Right atrium auricular region (tissue), 2 donors: ENCODE measurements around the gene SCMH1. TPM values are rescaled to one million over a fixed set of nuclear protein-coding genes. Genes with fewer than 3 reads are reported as not detected.

Source experiments
- DNase-seq: peaks from one replicate; pipeline ENCODE4 v3.0.0-alpha.2; 2019; ENCODE audit warnings: low spot score
- H3K27ac ChIP-seq, 2 donors: fragments of 200-600 bp; sonication (generic); 1 replicate in 1 of 2; 2 replicates in 1 of 2; pipeline ENCODE4 v1.5.1; 2016 to 2019
- H3K27me3 ChIP-seq, 2 donors: fragments of 200-600 bp; sonication (generic); one replicate each; pipeline versions ENCODE4 v1.5.1 to v1.6.0; 2017 to 2019
- H3K36me3 ChIP-seq: fragments of 200-600 bp; sonication (generic); one replicate; pipeline ENCODE4 v1.5.1; 2016
- H3K4me1 ChIP-seq, 2 donors: fragments of 200-600 bp; sonication (generic); one replicate each; pipeline versions ENCODE4 v1.5.1 to v1.6.0; 2017 to 2019
- H3K4me3 ChIP-seq, 2 donors: fragments of 200-600 bp; sonication (generic); 1 replicate in 1 of 2; 2 replicates in 1 of 2; pipeline ENCODE4 v1.5.1; 2017 to 2019; ENCODE audit warnings: mild to moderate bottlenecking in 1 of 2, moderate library complexity in 1 of 2
- H3K9me3 ChIP-seq, 2 donors: fragments of 200-600 bp; sonication (generic); one replicate each; pipeline ENCODE4 v1.5.1; 2019
- CTCF ChIP-seq, 2 donors: fragments of 200-600 bp; sonication (generic); IDR thresholded peaks; one replicate each; pipeline ENCODE4 v1.5.1; 2019; ENCODE audit warnings: antibody characterized with exemption in 2 of 2
- total RNA-seq, 2 donors: library from RNA; depleted of rRNA; stranded (reverse); fragments of >200 nt; gene quantifications; one replicate each; pipeline ENCODE4 v1.1.0, GENCODE V29; 2016

The SCMH1 gene
- total RNA-seq, 2 donors from 2014 or later = 50.1 to 62.5 TPM

GRCh38 chr1:41028034-41028642, 214.0 kb downstream of the SCMH1 start:
- no peak for TF ChIP-seq CTCF (IDR thresholded peaks at IDR 0.05)
- Histone ChIP-seq H3K9me3 (no peaks in the 10 kb centered on the region), H3K27me3 (no peaks in the 10 kb centered on the region), H3K4me3 (no peak overlapping the region), H3K27ac (no peak overlapping the region), H3K36me3 (peaks cover 54% of the 10 kb centered on the region), H3K4me1 (no peaks in the 10 kb centered on the region)
- no peak for DNase-seq

GRCh38 chr1:41025979-41026819, 215.9 kb downstream of the SCMH1 start:
- H3K4me3 ChIP-seq = no peak overlapping the region

GRCh38 chr1:41024953-41025352, 217.2 kb downstream of the SCMH1 start:
- no peak overlapping the region for H3K4me3 ChIP-seq
- H3K27ac ChIP-seq = no peak overlapping the region
- no peaks in the 10 kb centered on the region for H3K27me3 ChIP-seq
- H3K4me1 ChIP-seq = peaks cover 0 to 13% of the 10 kb centered on the region in 2 donors
- peaks cover 42% of the 10 kb centered on the region for H3K36me3 ChIP-seq
- TF ChIP-seq CTCF (IDR thresholded peaks at IDR 0.05) = no peak
- no peaks in the 10 kb centered on the region for H3K9me3 ChIP-seq
- no peak for DNase-seq

More at GRCh38 chr1:41025979-41026819, 215.9 kb downstream of the SCMH1 start:
- Histone ChIP-seq H3K9me3 (no peaks in the 10 kb centered on the region), H3K27ac (no peak overlapping the region), H3K27me3 (no peaks in the 10 kb centered on the region), H3K4me1 (peaks cover 0 to 12% of the 10 kb centered on the region in 2 donors), H3K36me3 (peaks cover 49% of the 10 kb centered on the region)
- TF ChIP-seq CTCF (IDR thresholded peaks at IDR 0.05) = no peak
- no peak for DNase-seq

GRCh38 chr1:41023279-41023990, 218.7 kb downstream of the SCMH1 start:
- Histone ChIP-seq H3K27ac (no peak overlapping the region), H3K27me3 (no peaks in the 10 kb centered on the region), H3K36me3 (peaks cover 28% of the 10 kb centered on the region), H3K4me1 (peaks cover 0 to 13% of the 10 kb centered on the region in 2 donors), H3K4me3 (no peak overlapping the region), H3K9me3 (no peaks in the 10 kb centered on the region)
- TF ChIP-seq CTCF (IDR thresholded peaks at IDR 0.05) = no peak
- DNase-seq = no peak

GRCh38 chr1:41022424-41022823, 219.7 kb downstream of the SCMH1 start:
- Histone ChIP-seq H3K36me3 (peaks cover 19% of the 10 kb centered on the region), H3K27me3 (no peaks in the 10 kb centered on the region), H3K27ac (no peak overlapping the region), H3K4me1 (peaks cover 0 to 13% of the 10 kb centered on the region in 2 donors), H3K4me3 (no peak overlapping the region), H3K9me3 (no peaks in the 10 kb centered on the region)
- DNase-seq = no peak
- no peak for TF ChIP-seq CTCF (IDR thresholded peaks at IDR 0.05)
